PC-9 (cell line): ENCODE results near the gene GALNT16. TPM values are rescaled to one million over a fixed set of nuclear protein-coding genes. Genes with fewer than 3 reads are reported as not detected.

Source experiments
- BruUV-seq: library from RNA; stranded (reverse); fragments of 400-500 nt; replicated peaks from 2 replicates; lab custom pipeline; 2021; lab: Mats Ljungman, UMichigan
- CTCF ChIA-PET: fragments of 300-600 bp; sonication (Branson Sonifier 250); formaldehyde crosslinking; loops from one replicate; lab custom pipeline; 2022; ENCODE audit warnings: antibody characterized with exemption; lab: Charles Lee
- POLR2A ChIA-PET: fragments of 300-600 bp; sonication (Branson Sonifier 250); formaldehyde crosslinking; loops from one replicate; lab custom pipeline; 2022; ENCODE audit warnings: antibody characterized with exemption; ENCODE audit not compliant: unreplicated experiment; lab: Charles Lee
- DNase-seq, 2 experiments: peaks; one replicate each; pipeline versions ENCODE4 v3.0.0 to v3.0.0-alpha.2; 2015 to 2022; ENCODE audit warnings: mixed read lengths in 1 of 2
- H2AFZ ChIP-seq: fragments of 200-600 bp; sonication (generic); 2 replicates; pipeline ENCODE4 v1.8.1; 2017; ENCODE audit warnings: antibody characterized with exemption
- H3F3A ChIP-seq: fragments of 200-600 bp; sonication (generic); 2 replicates; pipeline ENCODE4 v1.8.1; 2017; ENCODE audit warnings: antibody characterized with exemption, mild to moderate bottlenecking, low read depth; ENCODE audit not compliant: insufficient read depth
- H3K27ac ChIP-seq: fragments of 200-600 bp; sonication (generic); 2 replicates; pipeline ENCODE4 v1.6.1; 2016; ENCODE audit warnings: mixed run types
- H3K27me3 ChIP-seq: fragments of 200-600 bp; sonication (generic); 2 replicates; pipeline ENCODE4 v1.6.1; 2016; ENCODE audit warnings: low read depth, mixed run types; ENCODE audit not compliant: insufficient read depth
- H3K36me3 ChIP-seq: fragments of 200-600 bp; sonication (generic); 2 replicates; pipeline ENCODE4 v1.6.1; 2016; ENCODE audit warnings: low read depth, mixed run types
- H3K4me1 ChIP-seq: fragments of 200-600 bp; sonication (generic); replicated peaks from 2 replicates; pipeline ENCODE4 v1.6.1; 2016; ENCODE audit warnings: mixed run types; ENCODE audit not compliant: insufficient read depth
- H3K4me2 ChIP-seq: fragments of 200-600 bp; sonication (generic); 2 replicates; pipeline ENCODE4 v1.6.1; 2017; ENCODE audit warnings: mixed run types
- H3K4me3 ChIP-seq: fragments of 200-600 bp; sonication (generic); 2 replicates; pipeline ENCODE4 v1.6.1; 2016; ENCODE audit warnings: mixed run types
- H3K79me2 ChIP-seq: fragments of 200-600 bp; sonication (generic); 2 replicates; pipeline ENCODE4 v1.6.1; 2017; ENCODE audit warnings: low read depth, mixed run types
- H3K9me2 ChIP-seq: fragments of 200-600 bp; sonication (generic); 2 replicates; pipeline ENCODE4 v1.8.1; 2017; ENCODE audit warnings: mild to moderate bottlenecking; ENCODE audit not compliant: insufficient read depth
- H3K9me3 ChIP-seq: fragments of 200-600 bp; sonication (generic); 2 replicates; pipeline ENCODE4 v1.8.1; 2016; ENCODE audit warnings: low read depth; ENCODE audit not compliant: insufficient read depth
- H4K20me1 ChIP-seq: fragments of 200-600 bp; sonication (generic); 2 replicates; pipeline ENCODE4 v1.8.1; 2017; ENCODE audit not compliant: insufficient read depth
- EZH2 ChIP-seq: fragments of 200-600 bp; sonication (generic); IDR thresholded peaks from 2 replicates; pipeline ENCODE4 v1.8.0; 2017; ENCODE audit warnings: antibody characterized with exemption, low read depth
- intact Hi-C: fragments of 100-400 bp; cut with micrococcal nuclease; formaldehyde crosslinking; loops from one replicate; pipeline ENCODE4 v1.10.0; 2022; ENCODE audit not compliant: unreplicated experiment
- total RNA-seq: library from RNA; stranded (reverse); gene quantifications from 2 replicates; pipeline ENCODE4 v1.2.3, GENCODE V29; 2021
- TF ChIP-seq, protein P1 (sequence below): fragments of 200-600 bp; sonication (generic); conservative IDR thresholded peaks from 2 replicates; pipeline ENCODE4 v1.6.1; 2017; ENCODE audit warnings: mixed run types, antibody characterized with exemption, mild to moderate bottlenecking, moderate library complexity

The GALNT16 gene
- total RNA-seq, 1 experiment from 2014 or later = 22.8 TPM

DNA sequence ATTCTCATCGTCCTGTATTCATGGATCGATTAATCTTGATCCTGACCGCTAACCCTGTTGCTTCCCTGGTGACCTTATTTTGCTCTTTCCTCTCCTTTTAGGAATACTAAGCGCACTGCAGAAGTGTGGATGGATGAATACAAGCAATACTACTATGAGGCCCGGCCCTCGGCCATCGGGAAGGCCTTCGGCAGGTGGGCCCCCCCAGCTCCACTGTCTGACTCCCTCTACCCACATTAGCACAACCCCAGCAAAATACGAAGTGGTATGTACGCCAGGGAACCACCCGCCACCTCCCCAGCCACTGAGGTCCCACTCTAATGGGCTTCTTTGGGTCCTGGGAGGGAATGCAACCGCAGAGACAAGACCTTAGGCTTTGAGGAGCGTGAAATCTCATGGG, 79.5 kb downstream of the GALNT16 start:
- Histone ChIP-seq H3K9me3 (no peaks in the 10 kb centered on the region), H3K36me3 (no peaks in the 10 kb centered on the region), H3K4me2 (no peak overlapping the region), H2AFZ (no peak overlapping the region), H3K27me3 (peaks cover 27% of the 10 kb centered on the region; the same call in 1 of the 2 replicates), H3K4me1 (peaks cover 10% of the 10 kb centered on the region), H3K9me2 (no peaks in the 10 kb centered on the region), H3K4me3 (no peak overlapping the region), H3K27ac (no peak overlapping the region), H3F3A (peaks cover 5% of the 10 kb centered on the region; the same call in 1 of the 2 replicates), H4K20me1 (no peaks in the 10 kb centered on the region), H3K79me2 (no peaks in the 10 kb centered on the region)
- DNase-seq = no peak
- TF ChIP-seq, protein P1, sequence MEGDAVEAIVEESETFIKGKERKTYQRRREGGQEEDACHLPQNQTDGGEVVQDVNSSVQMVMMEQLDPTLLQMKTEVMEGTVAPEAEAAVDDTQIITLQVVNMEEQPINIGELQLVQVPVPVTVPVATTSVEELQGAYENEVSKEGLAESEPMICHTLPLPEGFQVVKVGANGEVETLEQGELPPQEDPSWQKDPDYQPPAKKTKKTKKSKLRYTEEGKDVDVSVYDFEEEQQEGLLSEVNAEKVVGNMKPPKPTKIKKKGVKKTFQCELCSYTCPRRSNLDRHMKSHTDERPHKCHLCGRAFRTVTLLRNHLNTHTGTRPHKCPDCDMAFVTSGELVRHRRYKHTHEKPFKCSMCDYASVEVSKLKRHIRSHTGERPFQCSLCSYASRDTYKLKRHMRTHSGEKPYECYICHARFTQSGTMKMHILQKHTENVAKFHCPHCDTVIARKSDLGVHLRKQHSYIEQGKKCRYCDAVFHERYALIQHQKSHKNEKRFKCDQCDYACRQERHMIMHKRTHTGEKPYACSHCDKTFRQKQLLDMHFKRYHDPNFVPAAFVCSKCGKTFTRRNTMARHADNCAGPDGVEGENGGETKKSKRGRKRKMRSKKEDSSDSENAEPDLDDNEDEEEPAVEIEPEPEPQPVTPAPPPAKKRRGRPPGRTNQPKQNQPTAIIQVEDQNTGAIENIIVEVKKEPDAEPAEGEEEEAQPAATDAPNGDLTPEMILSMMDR = no peak
- no peak for TF ChIP-seq EZH2
- BruUV-seq = no TSS peak
- ChIA-PET POLR2A (no interaction called here), CTCF (no interaction called here)
- intact Hi-C loops = no loop called here

DNA sequence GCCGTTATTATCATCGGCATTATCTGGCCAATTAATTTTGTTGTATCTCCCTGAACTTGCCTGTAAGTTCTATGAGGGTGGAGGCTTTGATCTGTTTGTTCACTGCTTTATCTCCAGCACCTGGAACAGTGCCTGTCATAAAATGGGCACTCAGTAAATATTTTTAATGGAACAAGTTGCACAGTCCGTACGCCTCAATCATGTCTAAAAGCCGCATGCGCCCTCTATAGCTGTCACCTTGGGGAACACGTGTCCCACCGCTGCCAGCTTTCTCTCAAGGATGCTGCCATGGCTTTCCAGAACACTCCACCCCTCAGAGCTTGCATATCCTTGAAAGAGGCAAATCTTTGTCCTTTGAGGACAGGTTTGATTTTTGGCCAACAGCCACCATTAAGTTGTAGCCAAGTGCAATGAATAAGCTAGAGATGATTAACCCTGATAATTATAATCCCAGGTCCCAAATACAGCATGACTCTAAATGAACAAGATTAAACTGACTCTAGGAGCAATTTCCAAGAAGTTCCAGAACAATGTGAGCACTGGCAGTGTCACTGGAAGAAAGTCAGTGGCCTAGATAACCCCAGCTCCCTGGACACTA, 83.1 kb downstream of the GALNT16 start:
- Histone ChIP-seq H3K4me2 (no peak overlapping the region), H3K27me3 (peaks cover 27% of the 10 kb centered on the region; the same call in 1 of the 2 replicates), H3K79me2 (no peaks in the 10 kb centered on the region), H3K4me3 (no peak overlapping the region), H3K36me3 (no peaks in the 10 kb centered on the region), H3K9me2 (no peaks in the 10 kb centered on the region), H2AFZ (no peak overlapping the region), H3K9me3 (no peaks in the 10 kb centered on the region), H3K4me1 (no peaks in the 10 kb centered on the region), H4K20me1 (no peaks in the 10 kb centered on the region), H3F3A (0 out of 2 replicates have a peak, but pooled peaks cover 5% of the 10 kb centered on the region), H3K27ac (no peak overlapping the region)
- BruUV-seq = no TSS peak
- DNase-seq = no peak
- POLR2A ChIA-PET = no interaction called here
- intact Hi-C loops = no loop called here
- TF ChIP-seq, protein P1 = no peak
- CTCF ChIA-PET = no interaction called here

DNA sequence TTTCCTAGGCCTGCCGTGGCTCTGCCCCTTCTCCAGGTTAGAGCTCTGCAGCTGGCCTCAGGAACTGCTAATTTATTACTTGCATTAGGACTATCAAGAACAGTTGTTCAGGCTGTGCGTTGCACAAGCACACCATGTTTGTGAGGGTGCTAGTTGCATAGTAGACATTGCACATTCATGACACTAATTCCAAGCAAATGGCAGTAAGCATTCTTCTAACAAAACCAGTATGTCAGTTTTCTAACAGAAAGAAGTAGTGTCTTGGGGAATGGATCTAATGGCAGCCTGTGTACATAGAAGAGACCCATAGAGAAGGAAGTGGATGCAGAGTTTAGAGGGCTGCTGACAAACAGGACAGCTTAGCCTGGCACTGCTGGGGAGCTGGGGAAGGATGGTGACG, 84.2 kb downstream of the GALNT16 start:
- BruUV-seq = no TSS peak

More for the DNA sequence above, 84.2 kb downstream of the GALNT16 start:
- ChIA-PET POLR2A (no interaction called here), CTCF (interaction anchor here (0.6 kb wide), 1 partner anchor 433 kb away, joined by 3 read pairs; no protein-coding TSS in a partner anchor)
- Histone ChIP-seq H3K4me1 (no peaks in the 10 kb centered on the region), H3K9me3 (no peaks in the 10 kb centered on the region), H2AFZ (no peak overlapping the region), H3F3A (0 out of 2 replicates have a peak, but pooled peaks cover 5% of the 10 kb centered on the region), H3K4me3 (no peak overlapping the region), H3K36me3 (no peaks in the 10 kb centered on the region), H3K9me2 (no peaks in the 10 kb centered on the region), H3K27ac (no peak overlapping the region), H3K79me2 (no peaks in the 10 kb centered on the region), H4K20me1 (no peaks in the 10 kb centered on the region), H3K27me3 (peaks cover 19% of the 10 kb centered on the region; the same call in 1 of the 2 replicates), H3K4me2 (no peak overlapping the region)
- intact Hi-C loops = no loop called here
- no peak for TF ChIP-seq EZH2
- TF ChIP-seq, protein P1 = no peak
- DNase-seq = no peak
